Uterus (tissue), 2 donors: ENCODE results near the gene NME2.

Experiments
- CTCF ChIP-seq, 4 experiments: fragments of 200-600 bp in 2 of 4; fragments of 450-650 bp in 2 of 4; sonication (generic) in 2 of 4; IDR thresholded peaks; one replicate each; pipeline ENCODE4 v1.5.1; 2016 to 2019; ENCODE audit warnings: antibody characterized with exemption in 4 of 4, mild to moderate bottlenecking in 2 of 4, moderate library complexity in 1 of 4
- POLR2A ChIP-seq, 2 donors: fragments of 450-650 bp; IDR thresholded peaks; one replicate each; pipeline ENCODE4 v1.6.1; 2016; ENCODE audit warnings: antibody characterized with exemption in 2 of 2, mild to moderate bottlenecking in 1 of 2, moderate library complexity in 1 of 2

- TF ChIP-seq CTCF (IDR thresholded peaks at IDR 0.05) = no peak
- no peak for TF ChIP-seq POLR2A (IDR thresholded peaks at IDR 0.05)
Measured at GRCh38 chr17:51221322-51221721, 55.1 kb downstream of the NME2 start.
